HUES48 (cell line): Measurements from ENCODE around the gene FCRLB.
"Not testable (repeated sequence)": the region's sequence is repeated elsewhere in the genome, so short reads cannot be mapped to it uniquely, and the experiment has no call there.

Experiments
- H3K27ac ChIP-seq: one replicate; pipeline ENCODE4 v1.7.0; 2013; ENCODE audit warnings: low read depth, low read length, inconsistent platforms
- H3K27me3 ChIP-seq: 2 replicates; pipeline ENCODE4 v1.6.1; 2013; ENCODE audit warnings: mild to moderate bottlenecking, low read length; ENCODE audit not compliant: control insufficient read depth, insufficient read depth
- H3K36me3 ChIP-seq: 2 replicates; pipeline ENCODE4 v1.6.1; 2013; ENCODE audit warnings: low read length; ENCODE audit not compliant: control insufficient read depth, insufficient read depth
- H3K4me1 ChIP-seq: 2 replicates; pipeline ENCODE4 v1.6.1; 2013; ENCODE audit warnings: mild to moderate bottlenecking, low read length; ENCODE audit not compliant: control insufficient read depth, insufficient read depth
- H3K4me3 ChIP-seq: 2 replicates; pipeline ENCODE4 v1.5.1; 2013; ENCODE audit warnings: mild to moderate bottlenecking, low read depth, low read length
- H3K9ac ChIP-seq: 2 replicates; pipeline ENCODE4 v1.6.1; 2013; ENCODE audit warnings: mild to moderate bottlenecking, low read depth, low read length, moderate library complexity
- H3K9me3 ChIP-seq: 2 replicates; pipeline ENCODE4 v1.6.1; 2013; ENCODE audit warnings: low read length; ENCODE audit not compliant: control insufficient read depth, insufficient read depth

Gene FCRLB, protein sequence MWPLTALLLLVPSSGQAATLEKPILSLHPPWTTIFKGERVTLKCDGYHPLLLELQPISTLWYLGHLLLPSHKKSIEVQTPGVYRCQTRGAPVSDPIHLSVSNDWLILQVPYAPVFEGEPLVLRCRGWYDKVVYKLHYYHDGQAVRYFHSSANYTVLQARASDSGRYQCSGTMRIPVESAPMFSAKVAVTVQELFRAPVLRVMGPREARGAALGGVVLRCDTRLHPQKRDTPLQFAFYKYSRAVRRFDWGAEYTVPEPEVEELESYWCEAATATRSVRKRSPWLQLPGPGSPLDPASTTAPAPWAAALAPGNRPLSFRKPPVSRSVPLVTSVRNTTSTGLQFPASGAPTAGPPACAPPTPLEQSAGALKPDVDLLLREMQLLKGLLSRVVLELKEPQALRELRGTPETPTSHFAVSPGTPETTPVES

DNA sequence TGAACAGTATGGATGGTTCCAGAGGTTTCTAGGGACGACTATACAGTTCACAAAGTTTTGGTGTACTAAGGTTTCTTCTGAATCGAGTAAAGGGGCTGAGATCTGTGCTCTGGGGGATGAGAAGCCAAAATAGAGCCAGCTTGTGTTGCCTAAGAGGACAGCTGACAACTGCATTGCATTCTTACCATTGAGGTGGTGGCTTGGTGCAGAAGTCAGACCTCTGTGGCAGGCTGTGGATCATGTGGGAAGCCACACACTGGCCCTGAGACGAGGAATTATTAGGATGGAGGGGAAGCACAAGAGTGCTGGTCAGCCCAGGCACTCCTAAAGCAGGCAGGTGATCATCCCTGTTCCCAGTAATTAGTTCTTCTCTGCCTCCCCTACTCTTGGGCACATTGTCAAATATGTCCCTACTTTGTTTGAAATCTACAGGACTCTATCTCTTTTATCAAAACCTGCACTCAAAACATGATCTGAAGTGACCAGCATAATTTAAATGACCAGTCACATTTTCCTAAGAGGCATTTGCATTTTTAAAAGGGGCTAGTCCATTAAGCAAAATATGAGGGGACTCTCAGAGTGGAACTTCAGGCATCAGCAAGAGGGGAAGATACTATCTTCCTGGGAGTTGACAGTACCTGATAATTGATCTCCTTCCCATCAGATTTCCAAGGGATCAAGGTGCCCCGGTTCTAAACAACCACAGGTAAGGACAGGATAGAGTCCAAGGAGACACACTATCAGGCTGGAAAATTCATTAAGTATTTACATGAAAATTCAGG, at the start of gene FCRLB:
TSS of gene FCRLB (plus strand) at position 589 of the 782 bp plus-strand sequence. CDS start 1,129 bp downstream, outside the sequence.
- H3K4me3 ChIP-seq: no peak within 1 kb of the TSS
- H3K9me3 ChIP-seq: no peaks in the 10 kb centered on the region
- H3K27me3 ChIP-seq: peaks cover 36% of the 10 kb centered on the region
- H3K4me1 ChIP-seq: no peaks in the 10 kb centered on the region; the same call in 1 of the 2 replicates
- H3K27ac ChIP-seq: no peak within 1 kb of the TSS
- H3K36me3 ChIP-seq: no peaks in the 10 kb centered on the region
- no peak within 1 kb of the TSS for H3K9ac ChIP-seq

- H3K4me1 ChIP-seq, H3K4me3 ChIP-seq, H3K36me3 ChIP-seq, H3K9me3 ChIP-seq, H3K27me3 ChIP-seq, H3K9ac ChIP-seq, H3K27ac ChIP-seq: not testable (repeated sequence)
Observed at GRCh38 chr1:161673437-161673836, 47.9 kb upstream of the FCRLB start.

- H3K9me3 ChIP-seq, H3K27me3 ChIP-seq, H3K27ac ChIP-seq, H3K4me3 ChIP-seq, H3K9ac ChIP-seq, H3K4me1 ChIP-seq, H3K36me3 ChIP-seq: not testable (repeated sequence)
Observed at GRCh38 chr1:161674447-161674846, 46.9 kb upstream of the FCRLB start.

GRCh38 chr1:161674908-161675307, 46.4 kb upstream of the FCRLB start:
- H3K36me3 ChIP-seq, H3K27me3 ChIP-seq, H3K4me1 ChIP-seq, H3K9me3 ChIP-seq, H3K4me3 ChIP-seq, H3K9ac ChIP-seq, H3K27ac ChIP-seq: not testable (repeated sequence)

- no peaks in the 10 kb centered on the region for H3K36me3 ChIP-seq
- no peaks in the 10 kb centered on the region for H3K27me3 ChIP-seq
- no peak overlapping the region for H3K4me3 ChIP-seq
- H3K27ac ChIP-seq: no peak overlapping the region
- H3K9me3 ChIP-seq: no peaks in the 10 kb centered on the region
- no peak overlapping the region for H3K9ac ChIP-seq
- H3K4me1 ChIP-seq: 0 out of 2 replicates have a peak, but pooled peaks cover 3% of the 10 kb centered on the region
Observed at GRCh38 chr1:161676441-161676840, 44.9 kb upstream of the FCRLB start.

GRCh38 chr1:161676958-161677689, 44.2 kb upstream of the FCRLB start:
- H3K27me3 ChIP-seq: no peaks in the 10 kb centered on the region
- no peaks in the 10 kb centered on the region for H3K4me1 ChIP-seq
- no peak overlapping the region for H3K4me3 ChIP-seq
- H3K27ac ChIP-seq: no peak overlapping the region
- H3K9ac ChIP-seq: no peak overlapping the region
- H3K36me3 ChIP-seq: no peaks in the 10 kb centered on the region
- H3K9me3 ChIP-seq: no peaks in the 10 kb centered on the region

DNA sequence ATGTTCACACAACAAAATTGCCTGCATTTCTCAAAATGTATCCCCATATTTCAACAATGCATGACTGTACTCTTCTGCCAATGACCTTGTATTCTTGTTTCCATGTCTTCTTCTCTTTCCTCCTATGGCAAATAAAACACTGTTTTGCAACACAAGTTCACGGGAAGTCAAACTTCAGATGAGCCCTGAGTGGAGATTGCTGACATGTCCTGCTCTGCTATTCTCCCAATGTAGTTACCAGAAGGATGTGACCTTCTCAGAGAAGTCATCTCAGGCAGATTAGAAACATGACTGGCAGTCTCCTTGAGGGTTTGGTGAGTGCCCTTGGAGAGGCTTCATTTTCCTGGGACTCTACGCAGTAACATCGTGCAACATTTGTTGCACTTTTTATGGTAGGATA, 42.8 kb upstream of the FCRLB start:
- Histone ChIP-seq H3K4me1 (no peaks in the 10 kb centered on the region), H3K4me3 (no peak overlapping the region), H3K27ac (no peak overlapping the region), H3K9ac (no peak overlapping the region), H3K27me3 (no peaks in the 10 kb centered on the region), H3K9me3 (no peaks in the 10 kb centered on the region), H3K36me3 (no peaks in the 10 kb centered on the region)

- H3K9ac ChIP-seq: no peak overlapping the region
- no peaks in the 10 kb centered on the region for H3K9me3 ChIP-seq
- H3K27ac ChIP-seq: no peak overlapping the region
- H3K4me1 ChIP-seq: no peaks in the 10 kb centered on the region
- no peaks in the 10 kb centered on the region for H3K36me3 ChIP-seq
- no peak overlapping the region for H3K4me3 ChIP-seq
- H3K27me3 ChIP-seq: no peaks in the 10 kb centered on the region
Observed at GRCh38 chr1:161681879-161682278, 39.5 kb upstream of the FCRLB start.

DNA sequence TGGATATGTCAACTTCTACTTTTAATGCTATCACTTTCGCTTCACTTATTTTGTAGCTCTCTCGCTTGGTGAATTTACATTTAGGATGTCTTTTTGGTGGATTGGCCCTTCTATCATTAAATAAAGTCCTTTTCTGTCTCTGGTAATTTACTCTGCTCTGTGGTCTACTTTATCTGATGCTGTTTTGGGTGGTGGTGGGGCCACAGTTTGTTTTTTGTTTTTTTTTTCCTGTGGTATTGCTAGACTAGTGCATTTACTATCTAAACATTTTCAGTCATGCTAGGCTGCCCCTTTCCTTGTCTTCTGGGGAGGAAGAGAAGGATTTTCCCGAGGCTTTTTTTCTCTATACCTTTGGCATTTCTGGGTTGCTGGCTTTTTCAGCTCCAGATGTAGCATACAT, 32.4 kb upstream of the FCRLB start:
- Histone ChIP-seq H3K4me3 (no peak overlapping the region), H3K4me1 (no peaks in the 10 kb centered on the region), H3K9me3 (no peaks in the 10 kb centered on the region), H3K9ac (no peak overlapping the region), H3K27me3 (no peaks in the 10 kb centered on the region), H3K36me3 (no peaks in the 10 kb centered on the region), H3K27ac (no peak overlapping the region)

DNA sequence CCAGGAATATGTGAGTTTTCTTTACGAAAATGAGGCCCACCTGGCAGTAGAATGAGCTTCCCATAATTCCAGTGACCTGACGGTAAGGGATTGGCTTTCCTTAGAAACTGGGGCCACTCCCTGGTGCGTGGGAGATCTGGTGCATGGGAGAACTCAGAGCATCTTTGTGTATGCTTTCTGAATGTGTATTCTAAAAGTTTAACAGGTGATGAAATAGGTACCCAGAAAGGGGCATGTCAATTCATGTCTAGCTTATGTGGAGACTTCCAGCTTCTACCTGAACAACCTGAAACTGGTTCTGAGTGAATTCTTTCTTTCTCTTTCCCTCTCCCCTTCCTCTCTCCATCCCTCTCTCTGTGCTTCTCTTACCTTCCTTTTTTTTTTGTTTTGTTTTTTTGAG, 29.5 kb upstream of the FCRLB start:
- Histone ChIP-seq H3K9ac (no peak overlapping the region), H3K27me3 (no peaks in the 10 kb centered on the region), H3K36me3 (no peaks in the 10 kb centered on the region), H3K27ac (no peak overlapping the region), H3K4me3 (no peak overlapping the region), H3K9me3 (no peaks in the 10 kb centered on the region), H3K4me1 (no peaks in the 10 kb centered on the region)
